GM12878 (cell line): ENCODE measurements around the gene CALD1. TPM values are rescaled to one million over a fixed set of nuclear protein-coding genes. Genes with fewer than 3 reads are reported as not detected.

ENCODE experiments used
- ATAC-seq: fragments of 200-7000 bp; cut with Tn5 transposase; 3 replicates; pipeline ENCODE4 v1.9.1; 2020; ENCODE audit warnings: mild to moderate bottlenecking, moderate library complexity
- BruUV-seq: library from RNA; stranded (reverse); fragments of 400-500 nt; replicated peaks from 2 replicates; lab custom pipeline; 2021; lab: Mats Ljungman, UMichigan
- CTCF ChIA-PET: fragments of 300-600 bp; sonication (Branson Sonifier 250); formaldehyde crosslinking; extraction: SDS; loops from one replicate; lab custom pipeline; 2021; ENCODE audit warnings: inconsistent platforms; lab: Yijun Ruan, JAX
- POLR2A ChIA-PET: fragments of 350-600 bp; formaldehyde crosslinking; extraction: SDS; loops from one replicate; lab custom pipeline; 2021; ENCODE audit warnings: inconsistent platforms; lab: Charles Lee
- RAD21 ChIA-PET: fragments of 300-600 bp; sonication (Branson Sonifier 250); formaldehyde crosslinking; loops from one replicate; lab custom pipeline; 2023; ENCODE audit warnings: antibody characterized with exemption; ENCODE audit not compliant: unreplicated experiment; lab: Charles Lee
- SMC1A ChIA-PET: fragments of 300-600 bp; sonication (Branson Sonifier 250); formaldehyde crosslinking; loops from one replicate; lab custom pipeline; 2023; ENCODE audit not compliant: unreplicated experiment, uncharacterized antibody; lab: Charles Lee
- DNase-seq: peaks from one replicate; pipeline ENCODE4 v3.0.0-alpha.2; 2011; ENCODE audit warnings: low read depth, low spot score
- FAIRE-seq: peaks from 3 replicates; lab custom pipeline; 2011; peaks lifted over from hg19 to GRCh38; lab: Jason Lieb, UNC
- H2AFZ ChIP-seq: 2 replicates; pipeline ENCODE4 v1.6.0; 2011; ENCODE audit warnings: low read depth, low read length, control low read depth; ENCODE audit not compliant: control insufficient read depth
- H3K27ac ChIP-seq: 2 replicates; pipeline ENCODE4 v1.5.1; 2011; ENCODE audit warnings: control low read depth; ENCODE audit not compliant: control insufficient read depth, insufficient read depth
- H3K27me3 ChIP-seq, 2 experiments: replicated peaks in 1 of 2; 2 replicates each; pipeline versions ENCODE4 v1.6.0 to v1.6.1; 2011; ENCODE audit warnings: low read length in 1 of 2; ENCODE audit not compliant: control insufficient read depth in 2 of 2, insufficient read depth in 2 of 2
- H3K36me3 ChIP-seq, 2 experiments: 2 replicates each; pipeline ENCODE4 v1.5.1; 2011; ENCODE audit warnings: low read length in 1 of 2; ENCODE audit not compliant: control insufficient read depth in 2 of 2, insufficient read depth in 2 of 2
- H3K4me1 ChIP-seq: 2 replicates; pipeline ENCODE4 v1.6.1; 2011; ENCODE audit warnings: mild to moderate bottlenecking, low read length, moderate library complexity, mixed read lengths; ENCODE audit not compliant: control insufficient read depth, insufficient read depth
- H3K4me2 ChIP-seq: 2 replicates; pipeline ENCODE4 v1.6.0; 2011; ENCODE audit warnings: control low read depth; ENCODE audit not compliant: control insufficient read depth, insufficient read depth
- H3K4me3 ChIP-seq: fragments of 200-600 bp; sonication (generic); 2 replicates; pipeline ENCODE4 v1.5.1; 2016
- H3K79me2 ChIP-seq: 2 replicates; pipeline ENCODE4 v1.6.0; 2011; ENCODE audit warnings: low read length; ENCODE audit not compliant: control insufficient read depth, insufficient read depth
- H3K9ac ChIP-seq: 2 replicates; pipeline ENCODE4 v1.8.0; 2011; ENCODE audit warnings: low read length, control low read depth, mixed read lengths; ENCODE audit not compliant: control insufficient read depth, insufficient read depth
- H3K9me3 ChIP-seq: replicated peaks from 3 replicates; pipeline ENCODE4 v1.5.1; 2011; ENCODE audit warnings: mild to moderate bottlenecking, low read length; ENCODE audit not compliant: control insufficient read depth, insufficient read depth
- H4K20me1 ChIP-seq: 2 replicates; pipeline ENCODE4 v1.6.0; 2011; ENCODE audit not compliant: control insufficient read depth, insufficient read depth
- EGR1 ChIP-seq, 2 experiments: IDR thresholded peaks; 1 replicate in 1 of 2; 2 replicates in 1 of 2; pipeline ENCODE4 v1.6.1; 2011 to 2012; ENCODE audit warnings: low read depth in 2 of 2, low read length in 2 of 2, borderline replicate concordance in 1 of 2, mild to moderate bottlenecking in 1 of 2, moderate library complexity in 1 of 2
- PML ChIP-seq: IDR thresholded peaks from 2 replicates; pipeline ENCODE4 v1.6.1; 2012; ENCODE audit warnings: low read length, inconsistent platforms
- SRF ChIP-seq, 2 experiments: IDR thresholded peaks; 2 replicates each; pipeline ENCODE4 v1.6.1; 2011; ENCODE audit warnings: low read depth in 2 of 2, low read length in 2 of 2, mild to moderate bottlenecking in 1 of 2, moderate library complexity in 1 of 2
- WGBS: methylation state at CpG from one replicate; pipeline ENCODE4 v1.1.6; 2016; ENCODE audit warnings: low lambda C conversion rate; ENCODE audit not compliant: insufficient replicate concordance, insufficient coverage; ENCODE audit errors: missing lambda C conversion rate; 5-methylcytosine and 5-hydroxymethylcytosine counted together
- in situ Hi-C: fragments of 300-500 bp; cut with MboI; formaldehyde crosslinking; loops from 9 replicates; pipeline ENCODE4 v1.14.3; 2018; ENCODE audit warnings: mixed read lengths
- intact Hi-C: fragments of 100-400 bp; cut with micrococcal nuclease; formaldehyde crosslinking; loops from one replicate; pipeline ENCODE4 v1.14.2; 2022; ENCODE audit not compliant: unreplicated experiment
- polyA plus RNA-seq, 11 experiments: library from polyadenylated mRNA; depleted of rRNA in 4 of 11; unstranded in 6 of 11; stranded (reverse) in 5 of 11; fragments of >200 nt; fragmentation: Nextera tagmentation in 4 of 11; fragmentation: Illumina TruSeq in 1 of 11; extraction: Ambion mirVana in 4 of 11; extraction: Trizol in 1 of 11; gene quantifications; 1 replicate in 1 of 11; 2 replicates in 10 of 11; pipeline versions ENCODE4 v1.2.1 to v1.2.3, GENCODE V29; 2011 to 2016; ENCODE audit warnings: inconsistent platforms in 2 of 11, missing spikeins in 2 of 11, low read depth in 1 of 11
- total RNA-seq, 4 experiments: library from RNA; depleted of rRNA in 3 of 4; stranded (reverse); fragments of >200 nt in 3 of 4; fragmentation: Illumina TruSeq in 1 of 4; extraction: Trizol in 1 of 4; gene quantifications; 2 replicates each; pipeline versions ENCODE4 v1.2.1 to v1.2.3, GENCODE V29; 2013 to 2021
- TF ChIP-seq, protein P1 (sequence below): fragments of 450-650 bp; formaldehyde crosslinking; IDR thresholded peaks from 2 replicates; pipeline ENCODE4 v1.4.0; 2022; ENCODE audit warnings: mild to moderate bottlenecking, moderate library complexity

CALD1 gene
- total and polyA plus RNA-seq, 10 of the 15 experiments (the other 5 are each of a cell fraction or from before 2014, with no cell fraction given): 0.03 to 1.3 (median 0.22) TPM

DNA sequence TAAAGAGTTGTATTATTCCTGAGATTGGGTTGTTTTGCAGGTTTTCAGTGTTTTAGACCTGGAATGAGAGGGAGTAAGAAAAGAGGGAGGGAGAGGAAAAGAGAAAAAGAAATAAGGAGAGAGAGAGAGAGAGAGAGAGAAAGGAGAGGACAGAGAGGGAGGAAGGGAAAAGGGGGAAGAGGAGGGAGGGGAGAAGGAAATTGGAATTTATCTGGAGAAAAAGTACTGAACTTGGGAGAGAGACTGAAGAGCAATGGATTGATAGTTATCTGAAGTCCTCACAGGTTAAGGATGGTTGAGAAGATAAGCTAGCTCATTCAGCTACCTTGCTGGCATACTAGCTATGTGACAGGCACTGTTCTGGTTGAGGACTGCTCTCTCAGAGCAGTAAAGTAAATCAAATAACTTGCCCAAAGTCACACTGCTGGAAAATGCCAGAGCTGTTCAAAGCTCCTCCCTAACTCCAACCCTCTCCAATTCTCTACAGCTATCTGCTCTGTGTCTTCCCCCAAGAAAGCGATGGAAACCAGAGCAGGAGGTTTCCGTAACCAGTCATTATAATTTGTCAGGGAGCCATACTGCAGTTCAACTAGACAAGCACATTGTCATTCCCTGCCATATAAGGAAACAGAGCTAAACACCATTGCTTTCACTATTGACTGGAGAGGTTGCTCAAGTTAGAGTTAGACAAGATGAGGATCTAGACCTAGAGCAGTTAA, 10.7 kb downstream of the CALD1 start:
- no peaks in the 10 kb centered on the region for H3K79me2 ChIP-seq
- no peak for DNase-seq
- CTCF ChIA-PET: interaction anchor here (0.8 to 2.2 kb wide), 4 partner anchors 23 to 276 kb away, joined by 3 to 6 read pairs (median 4); no protein-coding TSS in a partner anchor
- in situ Hi-C loops (no loop called here), intact Hi-C loops (no loop called here)
- peak; percentile 52; the same call in 2 of the 3 replicates for ATAC-seq
- H4K20me1 ChIP-seq: no peaks in the 10 kb centered on the region
- 64% methylated on average over 2 of the region's 2 CpGs for WGBS
- no peak overlapping the region for H3K4me3 ChIP-seq
- no peak overlapping the region for H3K4me2 ChIP-seq
- H3K9me3 ChIP-seq: no peaks in the 10 kb centered on the region
- no peak overlapping the region for H2AFZ ChIP-seq
- TF ChIP-seq EGR1 (IDR thresholded peaks at IDR 0.05; ENCODE audit: borderline replicate concordance in 1 of 2, low read depth in 2 of 2, low read length in 2 of 2): no peak
- TF ChIP-seq, protein P1, sequence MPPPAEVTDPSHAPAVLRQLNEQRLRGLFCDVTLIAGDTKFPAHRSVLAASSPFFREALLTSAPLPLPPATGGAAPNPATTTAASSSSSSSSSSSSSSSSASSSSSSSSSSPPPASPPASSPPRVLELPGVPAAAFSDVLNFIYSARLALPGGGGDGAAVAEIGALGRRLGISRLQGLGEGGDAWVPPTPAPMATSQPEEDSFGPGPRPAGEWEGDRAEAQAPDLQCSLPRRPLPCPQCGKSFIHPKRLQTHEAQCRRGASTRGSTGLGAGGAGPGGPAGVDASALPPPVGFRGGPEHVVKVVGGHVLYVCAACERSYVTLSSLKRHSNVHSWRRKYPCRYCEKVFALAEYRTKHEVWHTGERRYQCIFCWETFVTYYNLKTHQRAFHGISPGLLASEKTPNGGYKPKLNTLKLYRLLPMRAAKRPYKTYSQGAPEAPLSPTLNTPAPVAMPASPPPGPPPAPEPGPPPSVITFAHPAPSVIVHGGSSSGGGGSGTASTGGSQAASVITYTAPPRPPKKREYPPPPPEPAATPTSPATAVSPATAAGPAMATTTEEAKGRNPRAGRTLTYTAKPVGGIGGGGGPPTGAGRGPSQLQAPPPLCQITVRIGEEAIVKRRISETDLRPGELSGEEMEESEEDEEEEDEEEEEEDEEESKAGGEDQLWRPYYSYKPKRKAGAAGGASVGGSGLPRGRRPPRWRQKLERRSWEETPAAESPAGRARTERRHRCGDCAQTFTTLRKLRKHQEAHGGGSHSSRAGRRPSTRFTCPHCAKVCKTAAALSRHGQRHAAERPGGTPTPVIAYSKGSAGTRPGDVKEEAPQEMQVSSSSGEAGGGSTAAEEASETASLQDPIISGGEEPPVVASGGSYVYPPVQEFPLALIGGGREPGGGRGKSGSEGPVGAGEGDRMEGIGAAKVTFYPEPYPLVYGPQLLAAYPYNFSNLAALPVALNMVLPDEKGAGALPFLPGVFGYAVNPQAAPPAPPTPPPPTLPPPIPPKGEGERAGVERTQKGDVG (CRISPR knock-in tag): no peak
- peak; percentile 25 to 53; a peak in 2 of 4 replicates for TF ChIP-seq SRF (IDR thresholded peaks at IDR 0.05; ENCODE audit: low read depth in 2 of 2, low read length in 2 of 2)
- no peak for TF ChIP-seq PML
- H3K36me3 ChIP-seq: no peaks in the 10 kb centered on the region
- no peak for FAIRE-seq
- no TSS peak for BruUV-seq
- SMC1A ChIA-PET: interaction anchor here (0.6 to 1.0 kb wide), 4 partner anchors 24 to 122 kb away, joined by 3 to 4 read pairs (median 3); no protein-coding TSS in a partner anchor
- no peak overlapping the region for H3K9ac ChIP-seq
- RAD21 ChIA-PET: no interaction called here
- H3K4me1 ChIP-seq: no peaks in the 10 kb centered on the region
- POLR2A ChIA-PET: interaction anchor here (0.7 to 0.9 kb wide), 2 partner anchors 15 to 40 kb away, joined by 3 to 4 read pairs; no protein-coding TSS in a partner anchor
- H3K27ac ChIP-seq: no peak overlapping the region
- H3K27me3 ChIP-seq: no peaks in the 10 kb centered on the region; a peak in 1 of 4 replicates
